Frontal cortex (tissue), 4 donors: ENCODE data around the gene ARL15. TPM values are rescaled to one million over a fixed set of nuclear protein-coding genes. Genes with fewer than 3 reads are reported as not detected.

Experiments used
- DNase-seq, 2 donors: peaks; one replicate each; pipeline ENCODE4 v3.0.0; 2012; ENCODE audit warnings: low spot score in 2 of 2
- FAIRE-seq: peaks from 2 replicates; lab custom pipeline; 2012; peaks lifted over from hg19 to GRCh38; lab: Jason Lieb, UNC
- total RNA-seq: library from RNA; depleted of rRNA; stranded (reverse); fragments of >200 nt; gene quantifications from one replicate; pipeline ENCODE4 v1.2.3, GENCODE V29; 2014
- donor health status: control.
- donor health status: control.
- donor health status: control.

The ARL15 gene
- total RNA-seq, 1 donor from 2014 or later, result 123 TPM

- no peak for FAIRE-seq
- no peak for DNase-seq
Observed at GRCh38 chr5:53971551-53971950, 338.8 kb downstream of the ARL15 start.

GRCh38 chr5:53971131-53971530 is 339.2 kb downstream of the ARL15 start:
- FAIRE-seq, result no peak
- DNase-seq, result no peak

GRCh38 chr5:53970475-53970874 is 339.9 kb downstream of the ARL15 start:
- FAIRE-seq (no peak), DNase-seq (no peak)

- no peak for DNase-seq
- no peak for FAIRE-seq
Observed at GRCh38 chr5:53969176-53969730, 341.1 kb downstream of the ARL15 start.

- DNase-seq, result no peak
- FAIRE-seq, result no peak
Observed at GRCh38 chr5:53965459-53965858, 344.9 kb downstream of the ARL15 start.

GRCh38 chr5:53963958-53964357 is 346.4 kb downstream of the ARL15 start:
- no peak for DNase-seq
- FAIRE-seq, result no peak

GRCh38 chr5:53962306-53962705 is 348.1 kb downstream of the ARL15 start:
- DNase-seq (no peak), FAIRE-seq (no peak)

GRCh38 chr5:53956632-53957031 is 353.7 kb downstream of the ARL15 start:
- no peak for FAIRE-seq
- no peak for DNase-seq

- FAIRE-seq (no peak), DNase-seq (no peak)
Observed at GRCh38 chr5:53956196-53956595, 354.2 kb downstream of the ARL15 start.

- FAIRE-seq, result no peak
Observed at GRCh38 chr5:53950621-53951020, 359.8 kb downstream of the ARL15 start.

GRCh38 chr5:53948598-53948997 is 361.8 kb downstream of the ARL15 start:
- no peak for DNase-seq
- FAIRE-seq, result no peak

More at GRCh38 chr5:53950621-53951020, 359.8 kb downstream of the ARL15 start:
- no peak for DNase-seq

- DNase-seq (no peak), FAIRE-seq (no peak)
Observed at GRCh38 chr5:53946405-53947100, 363.8 kb downstream of the ARL15 start.

- no peak for FAIRE-seq
- no peak for DNase-seq
Observed at GRCh38 chr5:53944981-53945380, 365.4 kb downstream of the ARL15 start.

- DNase-seq (no peak), FAIRE-seq (no peak)
Observed at GRCh38 chr5:53943938-53944337, 366.4 kb downstream of the ARL15 start.

GRCh38 chr5:53942724-53943123 is 367.6 kb downstream of the ARL15 start:
- FAIRE-seq, result no peak
- no peak for DNase-seq

- FAIRE-seq, result no peak
Observed at GRCh38 chr5:53940921-53941320, 369.5 kb downstream of the ARL15 start.

GRCh38 chr5:53937467-53937866 is 372.9 kb downstream of the ARL15 start:
- DNase-seq (no peak), FAIRE-seq (no peak)

More at GRCh38 chr5:53940921-53941320, 369.5 kb downstream of the ARL15 start:
- no peak for DNase-seq

- no peak for DNase-seq
- no peak for FAIRE-seq
Observed at GRCh38 chr5:53936481-53937352, 373.7 kb downstream of the ARL15 start.

GRCh38 chr5:53934151-53934820 is 376.1 kb downstream of the ARL15 start:
- no peak for FAIRE-seq
- no peak for DNase-seq

GRCh38 chr5:53932351-53932750 is 378.0 kb downstream of the ARL15 start:
- FAIRE-seq, result no peak
- no peak for DNase-seq
